WTC11 (cell line): ENCODE data around the gene NCOA6. TPM values are rescaled to one million over a fixed set of nuclear protein-coding genes. Genes with fewer than 3 reads are reported as not detected.

Experiments used
- ATF3 ChIP-seq: sonication (generic); formaldehyde crosslinking; conservative IDR thresholded peaks from 2 replicates; pipeline ENCODE4 v1.8.1; 2022; ENCODE audit warnings: mild to moderate bottlenecking, missing genetic modification reagents
- ATF6 ChIP-seq: sonication (generic); formaldehyde crosslinking; IDR thresholded peaks from 2 replicates; pipeline ENCODE4 v1.8.1; 2023; ENCODE audit warnings: mild to moderate bottlenecking, missing genetic modification reagents
- CREB1 ChIP-seq: sonication (generic); formaldehyde crosslinking; IDR thresholded peaks from 2 replicates; pipeline ENCODE4 v1.8.0; 2023; ENCODE audit warnings: mild to moderate bottlenecking, missing genetic modification reagents
- CTCF ChIP-seq: fragments of 200-600 bp; IDR thresholded peaks from 2 replicates; pipeline ENCODE4 v1.8.0; 2022; ENCODE audit warnings: antibody characterized with exemption
- ETV6 ChIP-seq: sonication (generic); formaldehyde crosslinking; IDR thresholded peaks from 2 replicates; pipeline ENCODE4 v1.8.1; 2022; ENCODE audit warnings: mild to moderate bottlenecking, missing genetic modification reagents
- FOXP4 ChIP-seq: sonication (generic); formaldehyde crosslinking; IDR thresholded peaks from 2 replicates; pipeline ENCODE4 v1.8.0; 2022; ENCODE audit warnings: mild to moderate bottlenecking, missing genetic modification reagents
- GTF2I ChIP-seq: fragments of 250-450 bp; sonication (Bioruptor Pico); conservative IDR thresholded peaks from 2 replicates; pipeline ENCODE4 v1.4.0; 2021; ENCODE audit warnings: mild to moderate bottlenecking
- IRF2 ChIP-seq: sonication (generic); formaldehyde crosslinking; IDR thresholded peaks from 2 replicates; pipeline ENCODE4 v1.8.0; 2022; ENCODE audit warnings: low read depth, missing genetic modification reagents, borderline replicate concordance
- MLX ChIP-seq: sonication (generic); formaldehyde crosslinking; IDR thresholded peaks from 2 replicates; pipeline ENCODE4 v1.8.1; 2023; ENCODE audit warnings: mild to moderate bottlenecking, missing genetic modification reagents, moderate library complexity
- NFE2L1 ChIP-seq: sonication (generic); formaldehyde crosslinking; IDR thresholded peaks from 2 replicates; pipeline ENCODE4 v1.8.1; 2023; ENCODE audit warnings: missing genetic modification reagents
- OVOL2 ChIP-seq: fragments of 250-450 bp; sonication (Bioruptor Pico); IDR thresholded peaks from 2 replicates; pipeline ENCODE4 v1.9.0; 2021; ENCODE audit warnings: mild to moderate bottlenecking, borderline replicate concordance
- PRDM15 ChIP-seq: sonication (generic); formaldehyde crosslinking; IDR thresholded peaks from 2 replicates; pipeline ENCODE4 v1.8.0; 2022; ENCODE audit warnings: missing genetic modification reagents
- PREB ChIP-seq: sonication (generic); formaldehyde crosslinking; IDR thresholded peaks from 2 replicates; pipeline ENCODE4 v1.8.1; 2022; ENCODE audit warnings: mild to moderate bottlenecking, missing genetic modification reagents, moderate library complexity, borderline replicate concordance
- SP1 ChIP-seq: sonication (generic); formaldehyde crosslinking; conservative IDR thresholded peaks from 2 replicates; pipeline ENCODE4 v1.8.1; 2022; ENCODE audit warnings: missing genetic modification reagents
- TEAD1 ChIP-seq: sonication (generic); formaldehyde crosslinking; IDR thresholded peaks from 2 replicates; pipeline ENCODE4 v1.8.0; 2022; ENCODE audit warnings: mild to moderate bottlenecking, missing genetic modification reagents
- TEAD4 ChIP-seq: sonication (generic); formaldehyde crosslinking; IDR thresholded peaks from 2 replicates; pipeline ENCODE4 v1.8.0; 2022; ENCODE audit warnings: mild to moderate bottlenecking, missing genetic modification reagents
- TP53 ChIP-seq: sonication (generic); formaldehyde crosslinking; IDR thresholded peaks from 2 replicates; pipeline ENCODE4 v1.8.1; 2023; ENCODE audit warnings: mild to moderate bottlenecking, missing genetic modification reagents
- ZNF138 ChIP-seq: sonication (generic); formaldehyde crosslinking; conservative IDR thresholded peaks from 2 replicates; pipeline ENCODE4 v1.8.1; 2022; ENCODE audit warnings: mild to moderate bottlenecking, moderate library complexity, missing genetic modification reagents
- ZNF232 ChIP-seq: sonication (generic); formaldehyde crosslinking; IDR thresholded peaks from 2 replicates; pipeline ENCODE4 v1.8.0; 2022; ENCODE audit warnings: mild to moderate bottlenecking, missing genetic modification reagents
- ZNF317 ChIP-seq: sonication (generic); formaldehyde crosslinking; IDR thresholded peaks from 2 replicates; pipeline ENCODE4 v1.8.1; 2023; ENCODE audit warnings: low read depth, mild to moderate bottlenecking, moderate library complexity, missing genetic modification reagents, borderline replicate concordance
- ZNF423 ChIP-seq: fragments of 250-450 bp; sonication (Bioruptor Pico); IDR thresholded peaks from 2 replicates; pipeline ENCODE4 v2.1.2; 2022; ENCODE audit warnings: mild to moderate bottlenecking, moderate library complexity
- ZNF532 ChIP-seq: fragments of 250-450 bp; sonication (Bioruptor Pico); IDR thresholded peaks from 2 replicates; pipeline ENCODE4 v1.9.0; 2021; ENCODE audit warnings: mild to moderate bottlenecking, borderline replicate concordance
- total RNA-seq: library from RNA; stranded (reverse); gene quantifications from 3 replicates; pipeline ENCODE4 v1.2.3, GENCODE V29; 2021

Gene NCOA6
- total RNA-seq, 1 experiment from 2014 or later, result 10.1 TPM

- TF ChIP-seq CTCF, result no peak
- TF ChIP-seq ETV6 (CRISPR knock-in tag), result peak; percentile 82
- peak; percentile 80; the same call in 1 of the 2 replicates for TF ChIP-seq FOXP4 (CRISPR knock-in tag)
- no peak for TF ChIP-seq ZNF317 (CRISPR knock-in tag)
- no peak for TF ChIP-seq ZNF138 (CRISPR knock-in tag)
- no peak for TF ChIP-seq ZNF232 (CRISPR knock-in tag)
- TF ChIP-seq NFE2L1, result peak; percentile 31; the same call in 1 of the 2 replicates
- TF ChIP-seq ATF6 (CRISPR knock-in tag), result no peak
- no peak for TF ChIP-seq TEAD4
- TF ChIP-seq OVOL2 (CRISPR knock-in tag), result no peak
- TF ChIP-seq CREB1 (CRISPR knock-in tag), result no peak
- no peak for TF ChIP-seq ZNF532 (CRISPR knock-in tag)
- TF ChIP-seq SP1 (CRISPR knock-in tag), result peak; percentile 96
- no peak for TF ChIP-seq GTF2I (CRISPR knock-in tag)
- no peak; the same call in 1 of the 2 replicates for TF ChIP-seq TP53 (CRISPR knock-in tag)
- no peak for TF ChIP-seq ZNF423 (CRISPR knock-in tag)
- TF ChIP-seq MLX (CRISPR knock-in tag), result no peak
- TF ChIP-seq ATF3, result no peak
- TF ChIP-seq PREB (CRISPR knock-in tag), result no peak; the same call in 1 of the 2 replicates
- TF ChIP-seq PRDM15 (CRISPR knock-in tag), result no peak
- peak; percentile 58; the same call in 1 of the 2 replicates for TF ChIP-seq TEAD1
- no peak for TF ChIP-seq IRF2
Measured at GRCh38 chr20:34676642-34677373, 148.6 kb downstream of the NCOA6 start, which contains the start of gene PIGU (continued).
